Activated T-cell treated with anti-CD3 and anti-CD28 coated beads for 48 hours (primary cell): ENCODE measurements around the gene TANGO6.
A peak's percentile ranks its signal among the peaks of the same experiment; 100 is the strongest.
"Not testable (repeated sequence)": the region's sequence is repeated elsewhere in the genome, so short reads cannot be mapped to it uniquely, and the experiment has no call there.

Experiments used
- DNase-seq: peaks from one replicate; pipeline ENCODE4 v3.0.0-alpha.2; 2020; ENCODE audit warnings: low read depth

The TANGO6 gene

DNA sequence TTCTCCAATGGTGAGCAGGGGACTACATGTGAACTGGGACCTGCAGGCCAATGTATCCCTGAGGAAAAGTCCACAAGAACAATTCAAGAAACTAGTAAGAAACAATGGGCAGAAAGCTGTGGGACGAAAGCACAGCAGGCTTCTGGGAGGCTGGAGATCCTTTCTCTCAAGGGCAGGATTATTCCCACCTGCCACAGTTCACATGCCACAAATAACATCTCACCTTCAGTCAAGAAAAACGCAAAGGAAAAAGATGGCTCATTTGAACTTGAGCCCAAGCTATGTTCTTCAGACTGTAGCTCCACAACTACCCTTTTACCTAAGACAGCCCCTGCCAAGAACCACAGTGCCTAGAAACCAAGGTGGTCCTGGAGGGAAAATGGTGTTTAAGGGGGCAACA is 275.1 kb downstream of the TANGO6 start:
- no peak for DNase-seq

DNA sequence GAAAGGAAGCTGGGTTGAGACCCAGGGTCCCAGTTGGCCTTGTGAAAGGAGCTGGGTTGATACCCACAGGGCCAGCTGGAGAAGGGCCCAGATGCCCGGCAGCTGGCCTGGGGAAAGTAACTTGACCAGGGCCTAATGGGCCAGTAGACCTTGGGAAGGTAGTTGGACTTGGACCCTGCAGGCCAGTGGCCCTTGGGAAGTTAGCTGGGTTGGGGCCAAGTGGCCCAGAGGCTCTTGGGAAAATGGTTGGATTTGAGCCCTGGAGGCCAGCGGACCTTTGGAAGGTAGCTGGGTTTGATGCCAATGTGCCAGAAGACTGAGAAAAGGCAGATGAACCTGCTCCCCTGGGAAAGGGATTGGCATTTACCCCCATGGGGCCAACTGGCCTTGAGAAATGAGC is 275.7 kb downstream of the TANGO6 start:
- DNase-seq = no peak

DNA sequence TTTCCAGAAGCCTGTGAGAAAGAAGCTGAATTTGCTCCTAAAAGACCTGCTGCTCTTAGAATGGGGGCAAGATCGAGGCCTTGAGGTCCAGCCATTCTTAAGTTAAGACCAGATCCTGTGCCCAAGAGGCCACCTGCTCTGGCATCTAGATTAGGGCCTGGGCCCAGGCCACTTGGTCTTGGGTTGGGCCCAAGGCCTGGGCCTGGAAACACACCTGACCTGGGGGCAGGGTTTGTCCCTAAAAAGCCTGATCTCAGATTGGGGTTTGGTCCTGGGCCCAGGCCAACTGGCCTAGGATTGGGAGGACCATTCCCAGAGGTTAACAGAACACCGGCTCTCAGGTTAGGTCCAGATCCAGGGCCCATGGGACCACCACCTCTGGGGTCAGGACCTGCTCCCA is 276.2 kb downstream of the TANGO6 start:
- no peak for DNase-seq

DNA sequence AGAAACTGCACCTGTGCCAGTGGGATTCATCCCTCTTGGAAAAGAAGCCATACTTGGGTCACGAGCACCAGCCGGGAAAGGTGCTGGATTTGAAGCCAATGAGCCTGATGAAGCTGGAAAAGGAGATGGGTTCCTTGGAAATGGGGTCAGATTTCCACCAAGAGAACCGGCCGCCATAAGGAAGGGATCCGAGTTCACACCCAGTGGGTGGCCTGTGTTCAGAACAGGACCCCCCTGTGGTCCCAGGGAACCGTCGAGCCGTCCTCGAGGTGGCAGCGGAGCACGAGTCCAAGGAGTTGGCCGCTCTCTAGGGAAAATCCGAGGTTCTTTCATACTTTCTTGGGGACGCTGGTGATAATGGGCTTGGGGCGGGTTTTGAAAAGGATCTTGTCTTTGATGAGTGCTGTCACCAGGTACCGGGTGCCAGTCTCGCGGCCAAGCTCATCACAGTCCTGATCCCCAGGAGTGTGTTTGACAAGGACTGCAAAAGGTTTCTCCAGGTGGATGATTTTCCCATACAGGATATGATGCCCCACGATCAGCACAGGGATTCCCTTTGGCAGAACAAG is 276.8 kb downstream of the TANGO6 start:
- DNase-seq = no peak

DNA sequence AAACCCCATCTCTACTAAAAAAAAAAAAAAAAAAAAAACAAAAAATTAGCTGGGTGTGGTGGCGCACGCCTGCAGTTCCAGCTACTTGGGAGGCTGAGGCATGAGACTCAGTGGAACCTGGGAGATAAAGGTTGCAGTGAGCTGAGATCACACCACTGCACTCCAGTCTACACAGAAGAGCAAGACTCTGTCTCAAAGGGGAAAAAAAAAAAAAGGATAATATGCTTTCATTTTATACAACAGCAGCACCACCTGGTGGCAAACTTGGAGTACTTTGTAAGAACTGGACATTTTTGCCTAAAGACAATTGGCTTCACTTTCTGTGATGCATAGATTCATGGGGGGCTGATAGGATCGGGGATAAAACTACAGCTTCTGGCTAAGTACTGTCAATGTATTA is 280.6 kb downstream of the TANGO6 start:
- DNase-seq = no peak

DNA sequence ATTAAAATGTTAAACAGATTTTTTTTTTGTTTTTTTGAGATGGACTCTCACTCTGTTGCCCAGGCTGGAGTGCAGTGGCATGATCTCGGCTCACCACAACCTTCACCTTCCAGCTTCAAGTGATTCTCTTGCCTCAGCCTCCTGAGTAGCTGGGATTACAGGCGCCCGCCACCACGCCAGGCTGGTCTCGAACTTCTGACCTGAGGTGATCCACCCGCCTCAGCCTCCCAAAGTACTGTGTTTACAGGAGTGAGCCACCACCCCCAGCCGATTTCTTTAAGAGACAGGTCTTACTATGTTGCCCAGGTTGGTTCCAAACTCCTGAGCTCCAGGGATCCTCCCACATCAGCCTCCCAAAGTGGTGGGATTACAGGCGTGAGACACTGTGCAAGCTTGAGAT is 281.1 kb downstream of the TANGO6 start:
- not testable (repeated sequence) for DNase-seq

DNA sequence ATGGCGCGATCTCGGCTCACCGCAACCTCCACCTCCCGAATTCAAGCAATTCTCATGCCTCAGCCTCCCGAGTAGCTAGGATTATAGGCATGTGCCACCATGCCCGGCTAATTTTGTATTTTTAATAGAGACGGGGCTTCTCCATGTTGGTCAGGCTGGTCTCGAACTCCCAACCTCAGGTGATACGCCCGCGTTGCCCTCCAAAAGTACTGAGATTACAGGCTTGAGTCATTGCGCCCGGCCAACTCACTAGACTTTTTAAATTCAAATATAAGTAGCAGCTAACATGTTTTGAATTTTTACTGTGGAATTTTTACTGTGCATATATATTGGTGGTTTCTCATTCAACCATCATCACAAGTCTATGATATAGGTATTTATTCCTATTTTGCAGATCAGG is 281.6 kb downstream of the TANGO6 start:
- not testable (repeated sequence) for DNase-seq

DNA sequence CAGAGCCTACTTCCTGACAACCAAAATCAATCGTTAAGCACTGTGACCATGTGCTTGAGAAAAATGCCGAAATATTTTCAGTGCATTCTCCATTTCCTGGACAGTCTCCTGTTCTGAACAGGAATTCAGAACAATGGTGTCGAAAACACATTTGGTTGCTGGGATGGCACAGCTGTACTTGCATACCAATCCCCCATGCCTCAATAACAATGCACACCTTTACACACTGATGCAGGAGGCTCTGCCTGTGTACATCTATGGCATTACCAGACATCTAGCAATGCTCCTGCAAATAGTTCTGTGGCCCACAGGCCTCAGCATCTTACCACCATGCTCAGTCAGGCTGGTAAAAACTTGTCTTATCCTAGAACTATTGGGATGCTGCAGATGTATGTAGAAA is 282.9 kb downstream of the TANGO6 start:
- no peak for DNase-seq

DNA sequence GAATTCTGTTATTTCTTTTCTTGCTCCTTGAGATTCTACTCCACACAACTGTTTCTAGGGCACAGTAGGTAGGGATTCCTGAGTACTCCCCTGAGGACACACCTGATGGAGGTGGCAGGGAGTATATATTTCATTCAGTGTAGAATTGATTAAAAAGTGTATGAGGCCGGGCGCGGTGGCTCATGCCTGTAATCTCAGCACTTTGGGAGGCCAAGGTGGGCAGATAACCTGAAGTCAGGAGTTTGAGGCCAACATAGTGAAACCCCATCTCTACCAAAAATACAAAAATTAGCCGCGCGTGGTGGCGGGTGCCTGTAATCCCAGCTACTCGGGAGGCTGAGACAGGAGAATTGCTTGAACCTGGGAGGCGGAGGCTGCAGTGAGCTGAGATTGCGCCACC is 283.5 kb downstream of the TANGO6 start:
- DNase-seq = not testable (repeated sequence)

DNA sequence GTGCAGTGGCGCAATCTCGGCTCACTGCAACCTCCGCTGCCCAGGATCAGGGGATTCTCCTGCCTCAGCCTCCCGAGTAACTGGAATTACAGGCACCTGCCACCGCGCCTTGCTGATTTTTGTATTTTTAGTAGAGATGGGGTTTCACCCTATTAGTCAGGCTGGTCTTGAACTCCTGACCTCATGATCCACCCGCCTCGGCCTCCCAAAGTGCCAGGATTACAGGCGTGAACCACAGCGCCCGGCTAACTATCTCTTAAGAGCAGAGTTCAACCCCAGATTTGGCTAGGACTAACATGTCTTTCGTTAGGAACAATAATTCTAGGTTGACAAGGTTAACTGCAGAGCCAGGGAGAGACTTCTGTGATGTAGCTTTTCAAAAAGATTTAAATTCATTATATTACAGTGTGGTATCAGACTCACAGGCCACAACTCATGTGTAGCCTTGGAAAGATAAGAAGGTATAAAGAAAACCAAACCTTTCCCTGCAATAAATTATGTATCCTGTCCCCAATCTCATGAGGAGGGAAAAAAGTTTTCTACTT is 284.7 kb downstream of the TANGO6 start:
- no peak for DNase-seq

DNA sequence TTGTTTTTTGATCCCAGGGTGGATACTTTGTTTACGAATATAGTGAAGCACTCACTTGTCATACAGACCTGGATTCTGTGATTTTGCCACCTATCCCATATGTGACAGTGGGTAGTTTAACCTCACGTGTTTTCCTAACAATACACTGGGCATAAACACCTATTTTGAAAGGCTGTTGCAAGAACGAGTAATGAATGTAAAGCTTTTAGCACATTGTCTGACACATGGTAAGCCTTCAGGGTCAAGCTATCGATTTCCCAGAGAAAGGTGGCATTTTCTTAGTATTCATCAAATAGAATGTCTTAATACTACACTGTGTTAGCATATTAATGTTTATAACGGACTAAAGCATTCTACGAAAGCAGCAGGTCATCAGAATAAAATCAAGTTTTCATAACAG is 287.1 kb downstream of the TANGO6 start:
- no peak for DNase-seq

DNA sequence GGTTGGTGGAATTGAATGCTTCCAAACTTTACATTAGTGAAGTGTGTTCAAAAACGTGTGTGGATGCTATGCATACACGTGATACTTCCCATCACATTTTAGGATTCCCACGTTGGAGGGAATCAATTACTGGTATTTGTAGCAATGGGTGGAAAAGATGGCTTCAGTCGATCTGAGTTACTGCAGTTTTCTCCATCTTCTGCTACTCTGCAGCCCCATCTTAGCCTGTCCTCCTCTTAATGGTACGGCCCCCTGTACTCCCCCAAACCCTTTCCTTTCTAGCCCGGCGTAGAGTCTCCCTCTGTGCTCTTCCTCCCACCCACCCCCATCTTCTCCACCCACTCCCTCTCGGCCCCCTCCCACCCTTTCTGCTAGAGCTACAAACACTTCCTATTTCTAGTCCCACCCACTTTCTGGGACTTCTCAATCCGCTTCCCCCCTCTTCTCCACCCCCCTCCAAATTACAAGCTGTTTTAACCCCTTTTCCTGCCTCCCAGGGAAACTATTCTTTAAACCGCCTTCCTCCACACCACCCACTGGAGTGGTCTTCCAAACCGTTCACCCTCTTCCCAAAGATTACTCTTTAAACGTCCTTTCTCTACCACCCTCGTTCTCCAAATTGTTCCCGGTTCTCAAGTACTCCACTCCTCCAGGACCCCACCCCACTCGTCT is 288.0 kb downstream of the TANGO6 start:
- no peak for DNase-seq

DNA sequence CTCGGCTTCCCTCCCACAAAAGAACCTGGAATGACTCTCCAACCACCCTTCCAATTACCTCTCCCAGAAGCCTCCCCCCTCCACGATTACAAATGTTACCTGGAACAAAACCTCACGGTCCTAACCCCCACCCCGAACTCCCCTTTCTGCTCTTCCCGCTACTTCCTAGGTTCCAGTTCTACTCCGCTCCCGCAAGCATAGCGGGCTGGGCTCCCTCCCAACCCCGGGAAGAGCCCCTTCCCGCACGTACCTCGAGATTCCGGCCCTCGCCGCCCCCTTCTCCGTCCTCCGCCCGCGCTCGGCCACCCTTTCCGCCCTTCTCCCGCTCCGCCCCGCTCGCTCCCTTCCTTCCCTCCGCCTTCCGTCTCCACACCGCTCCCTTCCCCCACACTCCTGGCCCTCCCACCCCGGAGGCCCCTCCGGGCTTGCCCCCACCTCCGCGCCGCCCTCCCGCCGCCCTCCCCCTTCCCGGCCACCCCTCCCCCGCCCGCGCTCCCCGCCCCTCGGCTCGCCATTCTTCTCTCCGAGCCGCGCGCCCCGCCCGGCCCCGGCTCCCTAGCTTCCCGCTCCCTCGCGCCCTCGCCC is 288.6 kb downstream of the TANGO6 start:
- peak; percentile 73 for DNase-seq

DNA sequence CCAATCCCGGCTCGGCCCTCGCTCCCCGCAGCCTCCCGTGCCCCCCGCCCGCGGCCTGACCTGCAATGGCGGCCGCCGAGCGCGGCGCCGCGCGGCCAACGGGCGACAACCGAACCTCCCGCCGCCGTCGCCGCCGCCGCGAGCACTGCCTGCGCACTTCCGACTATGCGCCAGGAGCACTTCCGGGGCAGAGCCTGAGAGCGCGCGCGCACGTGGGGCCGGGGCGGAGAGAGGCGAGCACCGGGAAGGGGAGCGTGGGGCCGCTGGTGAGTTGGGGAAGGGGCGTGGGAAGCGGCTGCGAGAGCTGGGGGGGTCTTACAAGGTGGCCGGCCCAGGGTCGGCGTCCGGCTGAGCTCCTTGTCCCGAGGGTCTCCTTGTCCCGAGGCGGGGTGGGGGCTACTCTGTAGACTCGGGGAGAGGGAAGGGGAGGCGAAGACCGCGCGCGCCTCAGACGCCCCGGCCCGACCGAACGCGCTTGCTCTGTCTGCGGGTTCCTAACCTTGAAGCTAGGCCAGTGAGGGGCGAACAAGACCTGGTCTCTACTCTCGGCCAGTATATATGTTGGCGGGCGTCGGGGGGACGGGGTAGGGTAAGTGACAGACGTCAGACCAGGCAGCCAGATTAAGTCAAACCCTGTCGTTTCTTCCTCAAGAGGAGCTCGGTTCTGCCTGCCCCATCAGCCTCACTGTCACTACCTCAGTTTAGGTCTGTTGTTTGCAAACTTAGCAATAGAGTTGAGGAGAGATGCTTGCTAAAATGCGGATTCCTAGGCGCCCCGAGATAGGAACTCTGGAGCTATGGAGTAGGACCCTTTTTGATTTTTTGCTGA is 289.3 kb downstream of the TANGO6 start, which contains the start of the genes CHTF8 and UTP4:
Gene CHTF8, minus strand, starts transcription at position 165 of the 829 bp plus-strand sequence. CDS start 11,130 bp downstream, outside the sequence.
Gene UTP4, plus strand, starts transcription at position 226 of the 829 bp plus-strand sequence. CDS start 811 bp downstream, outside the sequence.
- DNase-seq = peak; percentile 89

DNA sequence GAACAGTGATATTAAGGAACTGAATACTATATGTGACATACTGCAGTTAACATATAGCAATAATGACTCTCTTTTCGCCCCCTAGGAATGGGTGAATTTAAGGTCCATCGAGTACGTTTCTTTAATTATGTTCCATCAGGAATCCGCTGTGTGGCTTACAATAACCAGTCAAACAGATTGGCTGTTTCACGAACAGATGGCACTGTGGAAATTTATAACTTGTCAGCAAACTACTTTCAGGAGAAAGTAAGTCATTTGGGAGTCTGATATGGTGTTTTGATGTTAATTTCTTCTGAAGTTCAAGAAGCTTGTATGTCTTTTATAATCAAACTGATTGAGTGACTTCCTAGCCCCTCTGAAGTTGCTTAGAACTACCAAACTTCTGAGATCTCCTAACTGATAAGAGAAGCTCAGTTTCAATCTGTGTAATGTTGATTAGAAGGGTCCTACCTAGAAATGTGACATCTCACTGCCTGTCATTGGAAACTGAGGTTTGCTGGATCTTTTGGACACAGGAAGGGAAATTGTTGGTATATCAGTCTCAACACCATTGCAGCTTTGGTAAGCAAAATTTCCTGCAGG is 290.1 kb downstream of the TANGO6 start:
- DNase-seq = no peak
